GM18508 (cell line): ENCODE data around the gene KLHL35.

ENCODE experiments used
- ATAC-seq: cut with Tn5 transposase; IDR thresholded peaks from one replicate; pipeline ENCODE4 v1.9.1; 2021; ENCODE audit warnings: moderate number of reproducible peaks; ENCODE audit not compliant: insufficient read depth, unreplicated experiment

KLHL35 gene

GRCh38 chr11:75469785-75470405, 36.9 kb upstream of the KLHL35 start:
- no peak for ATAC-seq

GRCh38 chr11:75468534-75469340, 35.7 kb upstream of the KLHL35 start:
- no peak for ATAC-seq

- ATAC-seq: no peak
Measured at GRCh38 chr11:75467881-75468280, 34.9 kb upstream of the KLHL35 start.

- ATAC-seq: no peak
Measured at GRCh38 chr11:75467311-75467710, 34.3 kb upstream of the KLHL35 start.

- no peak for ATAC-seq
Measured at GRCh38 chr11:75465701-75466531, 32.9 kb upstream of the KLHL35 start.

GRCh38 chr11:75463106-75463774, 30.2 kb upstream of the KLHL35 start:
- no peak for ATAC-seq

- no peak for ATAC-seq
Measured at GRCh38 chr11:75462117-75462653, 29.2 kb upstream of the KLHL35 start.

- ATAC-seq: no peak
Measured at GRCh38 chr11:75461151-75461550, 28.1 kb upstream of the KLHL35 start.

- ATAC-seq: no peak
Measured at GRCh38 chr11:75456596-75457183, 23.7 kb upstream of the KLHL35 start.

- no peak for ATAC-seq
Measured at GRCh38 chr11:75454987-75455386, 22.0 kb upstream of the KLHL35 start.

GRCh38 chr11:75453916-75454655, 21.1 kb upstream of the KLHL35 start:
- no peak for ATAC-seq

- no peak for ATAC-seq
Measured at GRCh38 chr11:75450826-75451821, 18.1 kb upstream of the KLHL35 start.

- no peak for ATAC-seq
Measured at GRCh38 chr11:75450236-75450635, 17.2 kb upstream of the KLHL35 start.

GRCh38 chr11:75449776-75450175, 16.8 kb upstream of the KLHL35 start:
- ATAC-seq: no peak

GRCh38 chr11:75449271-75449670, 16.3 kb upstream of the KLHL35 start:
- ATAC-seq: no peak

- no peak for ATAC-seq
Measured at GRCh38 chr11:75447415-75447814, 14.4 kb upstream of the KLHL35 start.

GRCh38 chr11:75445315-75445953, 12.4 kb upstream of the KLHL35 start:
- no peak for ATAC-seq

GRCh38 chr11:75443043-75443442, 10.0 kb upstream of the KLHL35 start:
- no peak for ATAC-seq
